Measurements from ENCODE around the gene HLF. TPM values are rescaled to one million over a fixed set of nuclear protein-coding genes. Genes with fewer than 3 reads are reported as not detected.
A peak's percentile ranks its signal among the peaks of the same experiment; 100 is the strongest.

The HLF gene
- polyA plus RNA-seq, 2 donors: 6.4 to 12.7 TPM

DNA sequence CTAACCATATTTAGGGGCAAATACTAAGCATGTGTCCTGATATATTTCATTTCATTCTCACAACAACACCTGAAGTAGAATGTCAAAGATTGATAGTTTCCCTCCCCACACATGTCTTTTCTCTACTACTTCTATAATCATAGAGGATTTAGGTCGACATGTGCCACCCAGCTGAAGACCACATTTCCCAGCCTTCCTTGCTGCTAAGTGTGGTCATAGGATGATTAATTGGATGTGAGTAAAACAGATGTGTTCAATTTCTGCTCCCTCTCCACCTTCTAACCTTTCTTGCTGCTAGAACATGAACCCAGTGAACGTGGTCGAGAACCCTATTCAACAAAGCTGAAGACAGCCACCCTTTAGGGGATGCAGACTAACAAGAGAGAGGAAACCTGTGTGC, 18.8 kb upstream of the HLF start:
- Histone ChIP-seq H3K27me3 (ENCODE audit: control insufficient read depth in 1 of 2, insufficient read depth in 2 of 2, low read length in 2 of 2) (no peaks in the 10 kb centered on the region), H3K36me3 (ENCODE audit: control insufficient read depth in 2 of 2, insufficient read depth in 2 of 2, low read length in 1 of 2) (no peaks in the 10 kb centered on the region), H3K9me3 (ENCODE audit: control insufficient read depth in 2 of 2, insufficient read depth in 1 of 2, low read depth in 1 of 2, low read length in 1 of 2) (no peaks in the 10 kb centered on the region), H3K4me1 (ENCODE audit: control insufficient read depth in 2 of 2, insufficient read depth in 2 of 2, low read length in 1 of 2) (no peaks in the 10 kb centered on the region), H3K27ac (ENCODE audit: low read depth in 2 of 2, low read length in 1 of 2) (no peak overlapping the region), H3K4me3 (ENCODE audit: low read depth in 1 of 2, low read length in 2 of 2) (no peak overlapping the region)
- 53 to 66% methylated on average over 3 of the region's 3 CpGs for WGBS, 2 donors

DNA sequence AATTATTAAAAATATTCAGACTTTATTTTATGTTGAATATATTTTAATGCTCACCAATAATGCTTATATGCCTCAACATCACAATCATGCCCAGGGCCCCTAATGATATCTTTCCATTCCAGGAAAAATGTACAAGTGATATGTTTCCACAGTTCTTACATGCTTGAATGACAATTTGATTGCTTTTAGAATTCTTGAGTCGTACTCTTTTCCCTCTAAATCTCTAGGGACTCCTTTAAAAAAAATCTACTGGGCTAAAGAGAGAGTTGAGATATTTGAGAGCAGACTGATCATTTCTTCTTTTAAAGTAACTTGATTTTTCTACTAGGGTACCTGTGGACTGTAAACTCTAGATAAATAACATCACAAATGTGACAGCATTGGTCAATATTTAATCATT, 18.2 kb upstream of the HLF start:
- Histone ChIP-seq H3K27me3 (ENCODE audit: control insufficient read depth in 1 of 2, insufficient read depth in 2 of 2, low read length in 2 of 2) (no peaks in the 10 kb centered on the region), H3K4me1 (ENCODE audit: control insufficient read depth in 2 of 2, insufficient read depth in 2 of 2, low read length in 1 of 2) (no peaks in the 10 kb centered on the region)
- WGBS, 2 donors: 56 to 59% methylated on average over 1 of the region's 1 CpG

DNA sequence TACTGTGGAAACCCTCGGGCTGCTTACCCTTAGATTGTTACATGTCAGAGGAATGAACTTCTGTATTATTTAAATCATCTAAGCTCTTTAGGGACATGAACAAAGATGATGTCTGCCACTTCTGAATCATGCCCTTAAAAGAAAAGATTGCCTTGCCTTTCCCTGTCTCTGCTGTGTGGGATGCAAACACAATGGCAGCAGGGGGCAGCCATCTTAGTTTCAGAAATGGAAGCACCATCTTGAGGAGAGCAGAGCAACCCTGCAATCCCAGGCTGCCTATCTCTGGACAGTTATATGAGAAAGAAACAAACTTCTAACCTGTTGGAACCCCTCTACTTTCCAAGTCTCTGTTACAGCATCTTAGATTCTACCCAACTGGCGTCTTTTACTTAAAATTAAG, 16.7 kb upstream of the HLF start:
- H3K4me3 ChIP-seq (ENCODE audit: low read depth in 1 of 2, low read length in 2 of 2): no peak overlapping the region
- no peaks in the 10 kb centered on the region for H3K4me1 ChIP-seq (ENCODE audit: control insufficient read depth in 2 of 2, insufficient read depth in 2 of 2, low read length in 1 of 2)
- no peaks in the 10 kb centered on the region for H3K9me3 ChIP-seq (ENCODE audit: control insufficient read depth in 2 of 2, insufficient read depth in 1 of 2, low read depth in 1 of 2, low read length in 1 of 2)
- H3K27me3 ChIP-seq (ENCODE audit: control insufficient read depth in 1 of 2, insufficient read depth in 2 of 2, low read length in 2 of 2): no peaks in the 10 kb centered on the region
- H3K27ac ChIP-seq (ENCODE audit: low read depth in 2 of 2, low read length in 1 of 2): no peak overlapping the region
- whole genome bisulfite sequencing, 2 donors: 77 to 82% methylated on average over 2 of the region's 2 CpGs
- no peaks in the 10 kb centered on the region for H3K36me3 ChIP-seq (ENCODE audit: control insufficient read depth in 2 of 2, insufficient read depth in 2 of 2, low read length in 1 of 2)

More for the DNA sequence above, 18.2 kb upstream of the HLF start:
- no peaks in the 10 kb centered on the region for H3K36me3 ChIP-seq (ENCODE audit: control insufficient read depth in 2 of 2, insufficient read depth in 2 of 2, low read length in 1 of 2)
- no peak overlapping the region for H3K4me3 ChIP-seq (ENCODE audit: low read depth in 1 of 2, low read length in 2 of 2)
- no peak overlapping the region for H3K27ac ChIP-seq (ENCODE audit: low read depth in 2 of 2, low read length in 1 of 2)
- no peaks in the 10 kb centered on the region for H3K9me3 ChIP-seq (ENCODE audit: control insufficient read depth in 2 of 2, insufficient read depth in 1 of 2, low read depth in 1 of 2, low read length in 1 of 2)

DNA sequence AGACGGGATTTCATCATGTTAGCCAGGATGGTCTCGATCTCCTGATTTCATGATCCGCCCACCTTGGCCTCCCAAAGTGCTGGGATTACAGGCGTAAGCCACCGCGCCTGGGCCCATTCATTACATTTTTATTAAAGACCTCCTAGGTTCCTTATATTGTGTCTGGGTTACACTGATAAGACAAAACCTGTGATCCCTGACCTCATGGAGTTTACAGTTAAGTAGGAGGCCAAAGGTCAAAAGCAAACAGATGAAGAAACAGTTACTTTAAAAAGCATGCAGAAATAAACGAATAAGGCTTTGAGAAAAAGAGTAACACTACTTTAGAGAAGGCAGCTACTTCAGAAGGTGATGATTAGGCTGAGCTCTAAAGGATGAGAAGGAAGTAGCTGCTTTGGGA, 14.9 kb upstream of the HLF start:
- Histone ChIP-seq H3K4me3 (ENCODE audit: low read depth in 1 of 2, low read length in 2 of 2) (no peak overlapping the region), H3K4me1 (ENCODE audit: control insufficient read depth in 2 of 2, insufficient read depth in 2 of 2, low read length in 1 of 2) (no peaks in the 10 kb centered on the region), H3K36me3 (ENCODE audit: control insufficient read depth in 2 of 2, insufficient read depth in 2 of 2, low read length in 1 of 2) (no peaks in the 10 kb centered on the region), H3K9me3 (ENCODE audit: control insufficient read depth in 2 of 2, insufficient read depth in 1 of 2, low read depth in 1 of 2, low read length in 1 of 2) (no peaks in the 10 kb centered on the region), H3K27me3 (ENCODE audit: control insufficient read depth in 1 of 2, insufficient read depth in 2 of 2, low read length in 2 of 2) (no peaks in the 10 kb centered on the region), H3K27ac (ENCODE audit: low read depth in 2 of 2, low read length in 1 of 2) (no peak overlapping the region)
- 92 to 94% methylated on average over 7 of the region's 7 CpGs for whole genome bisulfite sequencing, 2 donors

DNA sequence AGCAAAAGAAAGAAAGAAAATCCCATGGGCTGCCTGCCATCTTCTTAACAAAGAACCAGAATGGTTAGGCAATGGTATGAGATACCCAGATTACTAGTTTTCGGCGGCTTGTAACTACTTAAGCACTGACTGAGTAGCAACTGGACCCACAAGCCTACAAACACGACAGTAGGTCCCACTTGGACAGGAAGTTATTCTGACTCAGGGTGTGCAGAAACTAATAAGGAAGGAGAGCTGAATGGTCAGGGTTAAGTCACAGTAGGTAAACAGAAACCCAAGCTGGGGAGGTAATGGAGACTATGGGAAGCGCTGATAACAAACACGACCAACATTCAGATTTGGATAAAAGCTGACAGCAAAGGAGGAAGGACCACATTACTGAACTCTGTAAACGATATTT, 10.4 kb upstream of the HLF start:
- H3K27ac ChIP-seq (ENCODE audit: low read depth in 2 of 2, low read length in 1 of 2): peak overlapping the region in 1 of 2 donors; percentile 42
- 63 to 65% methylated on average over 6 of the region's 6 CpGs for WGBS, 2 donors

DNA sequence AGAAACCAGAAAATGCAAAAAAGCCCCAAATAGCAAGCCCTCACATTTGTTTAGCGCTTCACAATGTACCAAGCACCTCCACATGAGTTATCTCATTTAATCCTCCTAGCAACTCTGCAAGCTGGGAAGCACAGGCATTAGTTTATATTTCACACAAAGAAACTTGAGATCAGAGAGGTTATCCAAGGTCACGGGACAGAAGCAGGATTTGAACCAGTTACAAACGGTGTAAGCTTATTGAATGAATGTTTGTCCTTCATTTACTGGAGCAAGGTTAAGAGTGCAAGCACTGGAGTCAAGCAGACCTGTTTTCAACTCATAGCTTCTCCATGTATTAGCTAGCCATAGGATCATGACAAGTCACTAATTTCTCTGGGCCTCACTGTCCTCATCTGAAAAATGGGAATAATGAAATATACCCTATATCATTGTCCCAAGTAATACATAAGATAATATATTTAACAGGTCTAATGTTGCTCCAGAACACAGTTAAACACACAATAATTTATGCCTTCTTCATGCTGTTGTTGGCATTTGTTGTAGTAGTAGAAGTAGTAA, 6.1 kb upstream of the HLF start:
- no peaks in the 10 kb centered on the region for H3K9me3 ChIP-seq (ENCODE audit: control insufficient read depth in 2 of 2, insufficient read depth in 1 of 2, low read depth in 1 of 2, low read length in 1 of 2)
- WGBS, 2 donors: 83 to 89% methylated on average over 3 of the region's 3 CpGs
- H3K4me3 ChIP-seq (ENCODE audit: low read depth in 1 of 2, low read length in 2 of 2): no peak overlapping the region
- no peak overlapping the region for H3K27ac ChIP-seq (ENCODE audit: low read depth in 2 of 2, low read length in 1 of 2)
- no peaks in the 10 kb centered on the region for H3K4me1 ChIP-seq (ENCODE audit: control insufficient read depth in 2 of 2, insufficient read depth in 2 of 2, low read length in 1 of 2)
- no peaks in the 10 kb centered on the region for H3K27me3 ChIP-seq (ENCODE audit: control insufficient read depth in 1 of 2, insufficient read depth in 2 of 2, low read length in 2 of 2)
- no peaks in the 10 kb centered on the region for H3K36me3 ChIP-seq (ENCODE audit: control insufficient read depth in 2 of 2, insufficient read depth in 2 of 2, low read length in 1 of 2)

More for the DNA sequence above, 10.4 kb upstream of the HLF start:
- H3K9me3 ChIP-seq (ENCODE audit: control insufficient read depth in 2 of 2, insufficient read depth in 1 of 2, low read depth in 1 of 2, low read length in 1 of 2): no peaks in the 10 kb centered on the region
- no peak overlapping the region for H3K4me3 ChIP-seq (ENCODE audit: low read depth in 1 of 2, low read length in 2 of 2)
- no peaks in the 10 kb centered on the region for H3K27me3 ChIP-seq (ENCODE audit: control insufficient read depth in 1 of 2, insufficient read depth in 2 of 2, low read length in 2 of 2)
- no peaks in the 10 kb centered on the region for H3K36me3 ChIP-seq (ENCODE audit: control insufficient read depth in 2 of 2, insufficient read depth in 2 of 2, low read length in 1 of 2)
- H3K4me1 ChIP-seq (ENCODE audit: control insufficient read depth in 2 of 2, insufficient read depth in 2 of 2, low read length in 1 of 2): no peaks in the 10 kb centered on the region

DNA sequence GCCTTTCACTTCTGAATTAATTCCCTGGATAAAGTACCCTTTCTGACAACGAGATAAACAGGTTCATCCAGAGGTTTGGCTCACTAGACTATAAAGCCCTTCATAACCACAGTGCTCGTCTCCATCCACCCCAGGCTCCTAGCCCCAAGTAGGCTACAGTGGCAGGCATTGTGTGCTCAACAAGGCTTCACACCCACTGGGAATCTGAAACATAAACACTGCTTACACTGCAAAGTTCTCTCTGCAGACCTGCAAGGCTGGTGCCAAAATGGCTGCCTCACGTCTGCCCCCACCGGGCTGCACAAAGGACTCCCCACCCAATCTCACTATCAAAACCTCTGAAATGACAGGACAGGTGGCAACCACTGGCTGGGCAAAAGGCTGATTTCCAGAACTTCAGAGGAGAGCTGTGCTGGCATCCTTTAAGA, 5.1 kb upstream of the HLF start:
- Histone ChIP-seq H3K36me3 (ENCODE audit: control insufficient read depth in 2 of 2, insufficient read depth in 2 of 2, low read length in 1 of 2) (no peaks in the 10 kb centered on the region), H3K27ac (ENCODE audit: low read depth in 2 of 2, low read length in 1 of 2) (peak overlapping the region; percentile 67 to 91), H3K27me3 (ENCODE audit: control insufficient read depth in 1 of 2, insufficient read depth in 2 of 2, low read length in 2 of 2) (no peaks in the 10 kb centered on the region), H3K4me3 (ENCODE audit: low read depth in 1 of 2, low read length in 2 of 2) (no peak overlapping the region), H3K9me3 (ENCODE audit: control insufficient read depth in 2 of 2, insufficient read depth in 1 of 2, low read depth in 1 of 2, low read length in 1 of 2) (no peaks in the 10 kb centered on the region), H3K4me1 (ENCODE audit: control insufficient read depth in 2 of 2, insufficient read depth in 2 of 2, low read length in 1 of 2) (no peaks in the 10 kb centered on the region)
- 46 to 48% methylated on average over 4 of the region's 4 CpGs for WGBS, 2 donors

DNA sequence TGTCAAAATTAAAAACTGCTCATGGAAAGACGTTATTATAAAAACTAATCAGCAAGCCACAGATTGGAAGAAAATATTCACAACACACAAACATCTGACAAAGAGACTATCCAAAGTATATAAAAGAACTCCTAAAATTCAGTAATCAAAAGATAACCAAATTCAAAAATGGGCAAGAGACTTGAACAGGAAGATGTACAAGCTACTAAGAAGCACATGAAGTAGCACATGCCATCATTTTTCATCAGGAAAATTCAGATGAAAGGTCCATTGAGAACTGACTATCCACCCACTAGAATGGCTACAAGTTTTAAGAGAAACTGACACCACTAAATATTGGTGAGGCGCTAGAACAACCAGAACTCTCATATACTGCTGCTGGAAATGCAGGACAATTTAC, 3.4 kb upstream of the HLF start:
- Histone ChIP-seq H3K36me3 (ENCODE audit: control insufficient read depth in 2 of 2, insufficient read depth in 2 of 2, low read length in 1 of 2) (no peaks in the 10 kb centered on the region), H3K4me1 (ENCODE audit: control insufficient read depth in 2 of 2, insufficient read depth in 2 of 2, low read length in 1 of 2) (no peaks in the 10 kb centered on the region), H3K27ac (ENCODE audit: low read depth in 2 of 2, low read length in 1 of 2) (no peak overlapping the region), H3K4me3 (ENCODE audit: low read depth in 1 of 2, low read length in 2 of 2) (no peak overlapping the region), H3K27me3 (ENCODE audit: control insufficient read depth in 1 of 2, insufficient read depth in 2 of 2, low read length in 2 of 2) (no peaks in the 10 kb centered on the region), H3K9me3 (ENCODE audit: control insufficient read depth in 2 of 2, insufficient read depth in 1 of 2, low read depth in 1 of 2, low read length in 1 of 2) (no peaks in the 10 kb centered on the region)
- WGBS, 2 donors: 94 to 96% methylated on average over 2 of the region's 2 CpGs

DNA sequence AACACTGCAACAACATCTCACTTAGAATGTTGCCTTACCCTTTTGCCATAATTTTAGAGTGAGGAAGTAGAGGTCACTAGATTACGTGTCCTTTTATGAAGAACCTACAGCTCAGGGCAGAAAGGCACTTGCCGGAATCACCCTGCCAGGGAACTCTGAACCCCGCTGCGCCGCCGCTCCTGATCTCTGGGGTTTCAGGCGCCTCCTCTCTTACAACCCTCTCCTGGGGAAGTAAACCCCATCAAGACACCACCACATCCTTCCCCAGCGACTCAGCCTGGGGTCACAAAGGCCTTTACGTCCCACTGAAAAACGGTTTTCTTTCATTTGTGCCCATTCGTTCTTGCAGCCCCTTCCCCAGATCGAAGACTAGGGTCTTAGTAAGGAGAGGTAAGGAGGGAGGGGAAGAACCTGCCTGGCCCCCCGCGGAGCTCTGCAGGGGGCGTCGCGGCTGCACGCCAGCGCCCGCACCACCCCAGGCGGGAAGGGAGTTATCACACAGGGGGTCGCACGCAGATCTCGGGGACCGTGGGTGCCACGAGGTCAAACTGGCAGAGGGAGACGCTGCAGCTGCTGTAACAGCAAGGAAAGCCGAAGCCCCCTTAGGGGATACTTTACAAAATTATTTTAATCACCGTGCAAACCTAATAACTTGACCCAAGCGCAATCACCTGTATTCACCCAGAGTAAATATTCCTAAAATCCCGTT, 1.0 kb upstream of the HLF start:
- H3K4me3 ChIP-seq (ENCODE audit: low read depth in 1 of 2, low read length in 2 of 2): peak overlapping the region in 1 of 2 donors; percentile 53
- peaks cover 0 to 3% of the 10 kb centered on the region in 2 donors for H3K4me1 ChIP-seq (ENCODE audit: control insufficient read depth in 2 of 2, insufficient read depth in 2 of 2, low read length in 1 of 2)
- WGBS, 2 donors: 32 to 43% methylated on average over 31 of the region's 31 CpGs
- no peaks in the 10 kb centered on the region for H3K9me3 ChIP-seq (ENCODE audit: control insufficient read depth in 2 of 2, insufficient read depth in 1 of 2, low read depth in 1 of 2, low read length in 1 of 2)
- no peaks in the 10 kb centered on the region for H3K27me3 ChIP-seq (ENCODE audit: control insufficient read depth in 1 of 2, insufficient read depth in 2 of 2, low read length in 2 of 2)
- no peak overlapping the region for H3K27ac ChIP-seq (ENCODE audit: low read depth in 2 of 2, low read length in 1 of 2)
- H3K36me3 ChIP-seq (ENCODE audit: control insufficient read depth in 2 of 2, insufficient read depth in 2 of 2, low read length in 1 of 2): no peaks in the 10 kb centered on the region

DNA sequence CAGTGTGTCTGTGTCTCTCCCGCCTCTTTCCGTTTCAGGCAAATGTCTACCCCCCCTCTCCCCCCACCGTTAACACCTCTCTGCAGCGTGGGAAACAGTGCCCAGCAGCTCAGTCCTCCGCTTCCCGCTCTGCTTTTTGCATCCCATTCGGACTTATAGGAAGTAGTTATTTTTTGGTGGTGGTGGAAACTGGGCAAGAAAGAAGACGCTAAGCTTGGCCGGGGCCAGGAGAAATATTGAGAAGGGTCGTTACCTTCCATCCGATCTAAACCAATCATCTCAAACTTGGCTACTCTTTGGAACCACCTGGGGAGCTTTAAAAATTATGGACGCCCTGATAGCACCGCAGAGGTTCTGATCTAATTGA, 499 bp upstream of the HLF start:
- H3K4me3 ChIP-seq (ENCODE audit: low read depth in 1 of 2, low read length in 2 of 2): peak overlapping the region in 1 of 2 donors; percentile 53
- no peaks in the 10 kb centered on the region for H3K9me3 ChIP-seq (ENCODE audit: control insufficient read depth in 2 of 2, insufficient read depth in 1 of 2, low read depth in 1 of 2, low read length in 1 of 2)
- WGBS, 2 donors: 15 to 36% methylated on average over 13 of the region's 13 CpGs
- peaks cover 0 to 2% of the 10 kb centered on the region in 2 donors for H3K36me3 ChIP-seq (ENCODE audit: control insufficient read depth in 2 of 2, insufficient read depth in 2 of 2, low read length in 1 of 2)
- H3K27ac ChIP-seq (ENCODE audit: low read depth in 2 of 2, low read length in 1 of 2): no peak overlapping the region
- no peaks in the 10 kb centered on the region for H3K27me3 ChIP-seq (ENCODE audit: control insufficient read depth in 1 of 2, insufficient read depth in 2 of 2, low read length in 2 of 2)
- peaks cover 0 to 3% of the 10 kb centered on the region in 2 donors for H3K4me1 ChIP-seq (ENCODE audit: control insufficient read depth in 2 of 2, insufficient read depth in 2 of 2, low read length in 1 of 2)

Data from esophagus (tissue), 2 donors.